ENCODE results near the gene GPRC5D.

The GPRC5D gene

DNA sequence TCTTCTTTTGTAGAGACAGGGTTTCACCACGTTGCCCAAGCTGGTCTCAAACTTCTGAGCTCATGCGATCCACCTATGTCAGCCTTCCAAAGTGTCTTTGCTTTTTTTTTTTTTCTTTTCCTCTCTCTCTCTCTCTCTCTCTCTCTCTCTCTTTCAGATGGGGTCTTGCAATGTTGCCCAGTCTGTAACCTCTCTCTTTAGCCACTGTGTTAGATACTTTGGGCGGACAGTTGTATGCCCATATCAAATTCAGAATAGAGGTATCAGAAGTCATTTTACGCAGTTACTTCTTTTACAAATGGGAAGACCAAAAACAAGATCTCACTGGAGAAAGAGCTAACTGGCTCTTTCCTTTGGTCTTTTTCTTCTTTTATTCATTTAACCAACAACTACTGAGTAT is 41.4 kb upstream of the GPRC5D start:
- peak overlapping the region; percentile 36 for H3K4me3 ChIP-seq (ENCODE audit: low read depth, low read length)

DNA sequence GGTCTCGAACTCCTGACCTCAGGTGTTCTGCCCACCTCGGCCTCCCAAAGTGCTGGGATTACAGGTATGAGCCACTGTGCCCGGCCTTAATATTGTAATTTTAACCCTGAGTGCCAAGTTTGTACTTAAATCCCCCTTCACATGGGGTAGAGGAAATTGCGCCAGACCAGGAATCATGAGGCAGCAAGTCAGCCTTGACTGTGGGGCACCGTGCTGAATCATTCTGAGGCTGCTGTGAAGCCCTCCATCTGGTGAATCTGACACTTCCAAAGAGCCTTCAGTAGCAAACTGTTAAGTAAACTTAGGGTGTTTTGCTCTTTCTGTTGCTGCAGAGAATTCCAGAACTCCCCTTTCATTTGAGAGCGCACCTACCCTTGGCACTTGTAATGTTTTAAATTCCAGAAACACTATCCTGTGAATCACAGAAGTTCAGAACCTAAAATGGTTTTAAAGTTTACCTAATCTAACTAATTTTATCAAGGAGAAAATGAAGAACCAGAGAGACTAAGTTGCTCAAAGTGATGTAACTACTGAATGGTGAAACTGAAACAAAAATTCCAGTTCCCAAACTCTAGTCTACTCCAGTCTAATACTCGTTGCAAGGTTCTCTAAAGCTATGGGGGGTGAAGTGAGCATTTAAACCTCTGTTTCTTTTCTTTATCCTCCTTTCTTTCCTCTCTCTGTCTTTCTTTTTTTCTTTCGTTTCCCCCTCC is 40.6 kb upstream of the GPRC5D start:
- peak; percentile 89 for DNase-seq (ENCODE audit: low read depth)
- H3K4me3 ChIP-seq (ENCODE audit: low read depth, low read length): peak overlapping the region; percentile 51
- TF ChIP-seq, protein P1, sequence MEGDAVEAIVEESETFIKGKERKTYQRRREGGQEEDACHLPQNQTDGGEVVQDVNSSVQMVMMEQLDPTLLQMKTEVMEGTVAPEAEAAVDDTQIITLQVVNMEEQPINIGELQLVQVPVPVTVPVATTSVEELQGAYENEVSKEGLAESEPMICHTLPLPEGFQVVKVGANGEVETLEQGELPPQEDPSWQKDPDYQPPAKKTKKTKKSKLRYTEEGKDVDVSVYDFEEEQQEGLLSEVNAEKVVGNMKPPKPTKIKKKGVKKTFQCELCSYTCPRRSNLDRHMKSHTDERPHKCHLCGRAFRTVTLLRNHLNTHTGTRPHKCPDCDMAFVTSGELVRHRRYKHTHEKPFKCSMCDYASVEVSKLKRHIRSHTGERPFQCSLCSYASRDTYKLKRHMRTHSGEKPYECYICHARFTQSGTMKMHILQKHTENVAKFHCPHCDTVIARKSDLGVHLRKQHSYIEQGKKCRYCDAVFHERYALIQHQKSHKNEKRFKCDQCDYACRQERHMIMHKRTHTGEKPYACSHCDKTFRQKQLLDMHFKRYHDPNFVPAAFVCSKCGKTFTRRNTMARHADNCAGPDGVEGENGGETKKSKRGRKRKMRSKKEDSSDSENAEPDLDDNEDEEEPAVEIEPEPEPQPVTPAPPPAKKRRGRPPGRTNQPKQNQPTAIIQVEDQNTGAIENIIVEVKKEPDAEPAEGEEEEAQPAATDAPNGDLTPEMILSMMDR (IDR thresholded peaks at IDR 0.05; ENCODE audit: low read depth, low read length): no peak
- TF ChIP-seq POLR2A (IDR thresholded peaks at IDR 0.05; ENCODE audit: extremely low read depth, insufficient read length) (no peak), MYC (IDR thresholded peaks at IDR 0.05; ENCODE audit: low read depth, low read length) (peak; percentile 41; the same call in 1 of the 2 replicates), MAX (IDR thresholded peaks at IDR 0.05; ENCODE audit: low read depth, low read length) (peak; percentile 32)

More for the DNA sequence above, 41.4 kb upstream of the GPRC5D start:
- no peak for DNase-seq (ENCODE audit: low read depth)
- no peak for TF ChIP-seq POLR2A (IDR thresholded peaks at IDR 0.05; ENCODE audit: extremely low read depth, insufficient read length)
- no peak for TF ChIP-seq MYC (IDR thresholded peaks at IDR 0.05; ENCODE audit: low read depth, low read length)
- TF ChIP-seq, protein P1 (IDR thresholded peaks at IDR 0.05; ENCODE audit: low read depth, low read length): no peak
- TF ChIP-seq MAX (IDR thresholded peaks at IDR 0.05; ENCODE audit: low read depth, low read length): no peak

DNA sequence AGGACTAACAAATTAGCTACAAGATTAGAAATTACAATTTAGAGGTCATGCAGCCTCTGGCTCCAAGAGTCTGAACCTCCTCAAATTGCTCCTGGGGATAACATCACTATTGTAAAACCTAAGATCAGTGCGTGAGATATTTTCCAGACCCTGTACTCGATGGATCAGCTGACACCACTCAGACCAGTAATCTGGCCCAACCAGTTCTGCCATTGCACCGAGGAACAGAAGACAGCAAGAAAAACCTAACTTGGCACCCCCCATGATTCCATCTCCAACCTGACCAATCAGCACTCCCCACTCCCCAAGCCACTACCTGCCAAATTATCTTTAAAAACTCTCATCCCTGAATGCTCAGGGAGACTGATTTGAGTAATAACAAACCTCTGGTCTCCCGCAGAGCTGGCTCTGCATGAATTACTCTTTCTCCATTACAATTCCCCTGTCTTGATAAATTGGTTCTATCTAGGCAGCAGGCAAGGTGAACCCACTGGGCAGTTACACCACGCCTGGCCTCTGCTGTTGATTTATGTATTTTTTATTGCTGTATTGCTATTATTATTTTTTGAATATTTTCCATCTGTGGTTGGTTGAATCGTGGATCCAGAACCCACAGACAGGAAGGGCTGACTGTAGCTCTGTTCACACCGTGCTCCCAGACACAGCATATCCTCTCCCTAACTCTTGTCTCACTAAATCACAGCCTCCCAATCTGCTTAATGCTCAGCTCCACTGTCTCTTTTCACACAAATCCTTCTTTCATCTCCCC is 38.9 kb upstream of the GPRC5D start:
- TF ChIP-seq POLR2A (IDR thresholded peaks at IDR 0.05; ENCODE audit: extremely low read depth, insufficient read length) (no peak), MYC (IDR thresholded peaks at IDR 0.05; ENCODE audit: low read depth, low read length) (no peak), MAX (IDR thresholded peaks at IDR 0.05; ENCODE audit: low read depth, low read length) (no peak)
- TF ChIP-seq, protein P1 (IDR thresholded peaks at IDR 0.05; ENCODE audit: low read depth, low read length): no peak
- no peak for DNase-seq (ENCODE audit: low read depth)
- no peak overlapping the region for H3K4me3 ChIP-seq (ENCODE audit: low read depth, low read length)

DNA sequence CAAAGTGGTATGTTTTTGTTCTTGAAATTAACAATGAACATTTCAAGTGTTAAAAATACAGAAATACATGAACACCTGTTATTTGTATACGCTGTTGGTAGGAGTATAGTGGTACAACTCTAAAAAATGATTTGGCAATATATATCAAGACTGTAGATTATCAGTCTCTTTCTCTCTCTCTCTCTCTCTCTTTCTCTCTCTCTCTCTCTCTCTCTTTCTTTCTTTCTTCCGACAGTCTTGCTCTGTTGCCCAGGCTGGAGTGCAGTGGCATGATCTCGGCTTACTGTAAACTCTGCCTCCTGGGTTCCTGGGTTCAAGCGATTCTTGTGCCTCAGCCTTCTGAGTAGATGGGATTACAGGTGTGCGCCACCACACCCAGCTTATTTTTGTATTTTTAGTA is 35.5 kb upstream of the GPRC5D start:
- H3K4me3 ChIP-seq (ENCODE audit: low read depth, low read length): no peak overlapping the region
- DNase-seq (ENCODE audit: low read depth): no peak
- TF ChIP-seq, protein P1 (IDR thresholded peaks at IDR 0.05; ENCODE audit: low read depth, low read length): no peak
- TF ChIP-seq MAX (IDR thresholded peaks at IDR 0.05; ENCODE audit: low read depth, low read length) (no peak), MYC (IDR thresholded peaks at IDR 0.05; ENCODE audit: low read depth, low read length) (no peak), POLR2A (IDR thresholded peaks at IDR 0.05; ENCODE audit: extremely low read depth, insufficient read length) (no peak)

- TF ChIP-seq MYC (IDR thresholded peaks at IDR 0.05; ENCODE audit: low read depth, low read length) (no peak), MAX (IDR thresholded peaks at IDR 0.05; ENCODE audit: low read depth, low read length) (no peak), POLR2A (IDR thresholded peaks at IDR 0.05; ENCODE audit: extremely low read depth, insufficient read length) (no peak)
- TF ChIP-seq, protein P1 (IDR thresholded peaks at IDR 0.05; ENCODE audit: low read depth, low read length): no peak
- H3K4me3 ChIP-seq (ENCODE audit: low read depth, low read length): no peak overlapping the region
- no peak for DNase-seq (ENCODE audit: low read depth)
Measured at GRCh38 chr12:12986775-12987331, 34.9 kb upstream of the GPRC5D start.

Data from NB4 (cell line).